Activated B cell treated with CpG ODN at 0.5 μM for 24 hours (primary cell): ENCODE results near the gene COL4A4. TPM values are rescaled to one million over a fixed set of nuclear protein-coding genes. Genes with fewer than 3 reads are reported as not detected.

Experiments used
- ATAC-seq: fragments of 200-7000 bp; cut with Tn5 transposase; one replicate; pipeline ENCODE4 v1.10.0; 2021; ENCODE audit warnings: low read depth, mild to moderate bottlenecking, moderate library complexity
- CTCF ChIA-PET: fragments of 350-600 bp; sonication (Branson Sonifier 250); formaldehyde crosslinking; loops from one replicate; lab custom pipeline; 2021; ENCODE audit warnings: antibody characterized with exemption; lab: Charles Lee
- POLR2A ChIA-PET: fragments of 350-600 bp; sonication (Branson Sonifier 250); formaldehyde crosslinking; loops from one replicate; lab custom pipeline; 2021; ENCODE audit warnings: antibody characterized with exemption; lab: Charles Lee
- DNase-seq: peaks from one replicate; pipeline ENCODE4 v3.0.0; 2022
- H3K27ac Mint-ChIP-seq: one replicate; pipeline ENCODE4 v1.8.0; 2020; ENCODE audit warnings: mixed read lengths
- H3K27me3 Mint-ChIP-seq: one replicate; pipeline ENCODE4 v1.8.0; 2021; ENCODE audit warnings: mixed read lengths
- H3K36me3 Mint-ChIP-seq: one replicate; pipeline ENCODE4 v1.8.0; 2021; ENCODE audit warnings: low read depth, mixed read lengths
- H3K4me1 Mint-ChIP-seq: one replicate; pipeline ENCODE4 v1.8.0; 2021; ENCODE audit warnings: mixed read lengths
- H3K4me3 Mint-ChIP-seq: one replicate; pipeline ENCODE4 v1.8.0; 2020; ENCODE audit warnings: mild to moderate bottlenecking, mixed read lengths
- H3K9me3 Mint-ChIP-seq: one replicate; pipeline ENCODE4 v1.8.0; 2020; ENCODE audit warnings: mixed read lengths
- intact Hi-C: fragments of 100-400 bp; cut with micrococcal nuclease; formaldehyde crosslinking; loops from one replicate; pipeline ENCODE4 v1.15.1; 2024
- total RNA-seq: library from RNA; stranded (reverse); gene quantifications from 2 replicates; pipeline ENCODE4 v1.2.3, GENCODE V29; 2022
- TF ChIP-seq, protein P1 (sequence below): fragments of 200-600 bp; IDR thresholded peaks from one replicate; pipeline ENCODE4 v1.8.0; 2022; ENCODE audit warnings: antibody characterized with exemption, mild to moderate bottlenecking

Gene COL4A4
- total RNA-seq, 1 donor from 2014 or later, result 10.9 TPM

DNA sequence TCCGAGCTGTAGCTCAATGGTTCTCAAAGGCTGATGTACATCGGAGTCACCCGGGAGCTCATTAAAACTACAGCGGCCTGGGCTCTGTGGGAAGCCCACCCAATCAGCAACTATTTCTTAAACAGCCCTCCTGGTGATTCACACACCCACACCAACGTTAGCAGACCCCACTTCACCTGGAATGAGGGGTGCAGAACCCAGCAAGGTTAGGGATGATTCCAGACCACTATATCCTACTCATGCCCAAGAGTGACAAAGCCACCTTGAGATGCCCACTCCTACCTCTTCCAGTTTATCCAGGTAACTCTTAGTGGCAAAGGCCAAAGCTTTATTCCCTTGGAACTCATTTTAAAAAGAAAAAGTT is 178.4 kb downstream of the COL4A4 start:
- Mint-ChIP-seq H3K27me3 (no peaks in the 10 kb centered on the region), H3K9me3 (no peaks in the 10 kb centered on the region), H3K27ac (peak overlapping the region; percentile 62), H3K36me3 (peaks cover 22% of the 10 kb centered on the region), H3K4me1 (peaks cover 24% of the 10 kb centered on the region), H3K4me3 (no peak overlapping the region)
- intact Hi-C loops, result loop anchor here (1.0 to 10.0 kb wide), 9 partner anchors 172 to 1861 kb away; no protein-coding TSS in a partner anchor
- ChIA-PET POLR2A (interaction anchor here (1.3 to 3.0 kb wide), 2 partner anchors 70 to 81 kb away, joined by 3 to 22 read pairs; no protein-coding TSS in a partner anchor), CTCF (interaction anchor here (0.6 to 5.8 kb wide), 24 partner anchors 15 to 1320 kb away, joined by 3 to 39 read pairs (median 4); partner anchors contain the start of genes IRS1 and RHBDD1)
- ATAC-seq (no peak), DNase-seq (no peak)
- TF ChIP-seq, protein P1, sequence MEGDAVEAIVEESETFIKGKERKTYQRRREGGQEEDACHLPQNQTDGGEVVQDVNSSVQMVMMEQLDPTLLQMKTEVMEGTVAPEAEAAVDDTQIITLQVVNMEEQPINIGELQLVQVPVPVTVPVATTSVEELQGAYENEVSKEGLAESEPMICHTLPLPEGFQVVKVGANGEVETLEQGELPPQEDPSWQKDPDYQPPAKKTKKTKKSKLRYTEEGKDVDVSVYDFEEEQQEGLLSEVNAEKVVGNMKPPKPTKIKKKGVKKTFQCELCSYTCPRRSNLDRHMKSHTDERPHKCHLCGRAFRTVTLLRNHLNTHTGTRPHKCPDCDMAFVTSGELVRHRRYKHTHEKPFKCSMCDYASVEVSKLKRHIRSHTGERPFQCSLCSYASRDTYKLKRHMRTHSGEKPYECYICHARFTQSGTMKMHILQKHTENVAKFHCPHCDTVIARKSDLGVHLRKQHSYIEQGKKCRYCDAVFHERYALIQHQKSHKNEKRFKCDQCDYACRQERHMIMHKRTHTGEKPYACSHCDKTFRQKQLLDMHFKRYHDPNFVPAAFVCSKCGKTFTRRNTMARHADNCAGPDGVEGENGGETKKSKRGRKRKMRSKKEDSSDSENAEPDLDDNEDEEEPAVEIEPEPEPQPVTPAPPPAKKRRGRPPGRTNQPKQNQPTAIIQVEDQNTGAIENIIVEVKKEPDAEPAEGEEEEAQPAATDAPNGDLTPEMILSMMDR, result no peak

DNA sequence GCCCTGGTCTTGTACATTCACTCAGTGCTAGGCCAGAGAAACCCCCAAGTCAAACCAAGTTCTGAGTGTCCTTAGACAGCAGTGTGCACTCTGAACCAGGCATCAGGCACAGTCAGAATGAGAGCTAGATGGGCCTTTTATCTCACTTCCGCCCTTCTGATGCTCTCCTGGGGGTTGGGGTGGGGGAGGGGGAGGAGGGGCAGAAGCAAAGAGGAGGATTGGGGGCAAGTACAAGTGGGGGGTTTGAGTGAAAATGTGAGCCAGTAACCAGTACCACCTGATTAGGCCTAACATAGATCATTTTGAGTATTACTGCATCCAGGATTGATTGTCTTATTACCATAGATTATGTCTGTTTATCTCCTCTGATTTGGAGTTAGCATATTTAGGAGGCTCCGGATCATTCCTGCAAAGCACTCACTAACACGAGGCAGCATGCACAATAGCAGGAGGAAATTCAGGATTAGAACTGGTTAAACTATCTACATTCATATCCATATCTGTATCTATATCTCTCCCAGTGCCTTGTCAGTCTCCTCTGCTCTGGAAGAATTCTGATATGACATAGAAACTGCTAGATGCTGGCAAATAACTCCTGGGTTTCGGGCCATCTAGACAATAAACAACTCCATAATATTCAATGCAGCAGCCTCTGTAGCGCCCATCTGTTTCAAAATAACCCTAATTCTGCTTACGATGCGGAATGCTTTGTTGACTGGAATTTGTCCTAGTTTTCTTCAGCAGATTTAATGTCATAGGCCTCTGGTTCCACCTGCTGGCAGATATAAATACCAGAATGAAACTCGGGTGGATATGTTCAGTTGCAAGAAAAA is 179.0 kb downstream of the COL4A4 start:
- intact Hi-C loops, result loop anchor here (1.0 to 10.0 kb wide), 11 partner anchors 150 to 1860 kb away; no protein-coding TSS in a partner anchor

DNA sequence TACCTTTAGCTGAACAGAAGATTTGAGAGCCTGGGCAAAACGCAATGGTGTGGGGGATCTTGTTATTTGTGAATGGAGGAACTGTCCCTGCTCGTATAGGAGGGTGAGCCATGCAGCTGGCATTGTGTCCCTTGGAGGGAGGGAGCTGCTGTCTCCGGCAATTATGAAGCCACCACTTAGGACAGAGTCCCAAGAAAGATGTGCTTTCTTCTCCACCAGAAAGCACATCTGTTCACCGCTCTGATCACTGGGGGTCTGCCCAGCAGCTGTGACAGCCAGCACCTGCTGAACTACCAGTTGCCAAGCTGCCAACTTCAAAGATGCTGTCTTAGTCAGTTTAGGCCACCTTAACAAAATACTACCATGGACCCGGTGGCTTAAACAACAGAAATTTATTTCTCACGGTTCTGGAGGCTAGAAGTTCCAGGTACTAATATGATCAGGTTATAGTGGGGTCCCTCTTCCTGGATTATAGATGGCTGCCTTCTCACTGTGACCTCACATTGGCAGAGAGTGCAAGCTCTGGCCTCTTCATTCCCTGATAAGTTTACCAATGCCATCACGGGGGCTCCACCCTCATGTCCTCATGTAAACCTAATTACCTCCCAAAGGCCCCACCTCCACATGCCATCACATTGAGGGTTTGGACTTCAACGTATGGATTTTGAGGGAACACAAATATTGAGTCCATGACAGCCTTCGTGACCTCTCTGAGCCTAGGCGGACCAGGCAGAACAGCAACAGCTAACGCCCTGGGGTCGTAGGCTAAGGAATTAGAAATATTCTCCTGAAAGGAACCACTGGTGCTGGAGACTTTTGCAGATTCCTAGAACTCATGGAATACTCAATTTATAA is 179.9 kb downstream of the COL4A4 start:
- peaks cover 17% of the 10 kb centered on the region for H3K36me3 Mint-ChIP-seq
- ATAC-seq (peak; percentile 8), DNase-seq (no peak)
- H3K9me3 Mint-ChIP-seq, result no peaks in the 10 kb centered on the region
- intact Hi-C loops, result loop anchor here (1.0 to 10.0 kb wide), 6 partner anchors 149 to 1859 kb away; no protein-coding TSS in a partner anchor
- peaks cover 24% of the 10 kb centered on the region for H3K4me1 Mint-ChIP-seq
- ChIA-PET POLR2A (interaction anchor here (0.6 to 3.0 kb wide), 9 partner anchors 9 to 1710 kb away, joined by 3 to 22 read pairs (median 5); partner anchors contain the start of gene RHBDD1), CTCF (interaction anchor here (1.6 to 5.8 kb wide), 5 partner anchors 14 to 1315 kb away, joined by 3 to 39 read pairs (median 9); partner anchors contain the start of gene IRS1)
- no peak overlapping the region for H3K4me3 Mint-ChIP-seq
- TF ChIP-seq, protein P1, result no peak
- no peaks in the 10 kb centered on the region for H3K27me3 Mint-ChIP-seq
- H3K27ac Mint-ChIP-seq, result peak overlapping the region; percentile 80

More for the DNA sequence above, 179.0 kb downstream of the COL4A4 start:
- ChIA-PET CTCF (interaction anchor here (0.6 to 5.8 kb wide), 25 partner anchors 15 to 1320 kb away, joined by 3 to 39 read pairs (median 4); partner anchors contain the start of genes IRS1 and RHBDD1), POLR2A (interaction anchor here (0.6 to 3.0 kb wide), 10 partner anchors 10 to 1710 kb away, joined by 3 to 22 read pairs (median 5); partner anchors contain the start of gene RHBDD1)
- Mint-ChIP-seq H3K36me3 (peaks cover 16% of the 10 kb centered on the region), H3K4me1 (peaks cover 24% of the 10 kb centered on the region), H3K9me3 (no peaks in the 10 kb centered on the region), H3K27me3 (no peaks in the 10 kb centered on the region), H3K4me3 (no peak overlapping the region), H3K27ac (peak overlapping the region; percentile 80)
- ATAC-seq (peak; percentile 92), DNase-seq (no peak)
- TF ChIP-seq, protein P1, result peak; percentile 28

DNA sequence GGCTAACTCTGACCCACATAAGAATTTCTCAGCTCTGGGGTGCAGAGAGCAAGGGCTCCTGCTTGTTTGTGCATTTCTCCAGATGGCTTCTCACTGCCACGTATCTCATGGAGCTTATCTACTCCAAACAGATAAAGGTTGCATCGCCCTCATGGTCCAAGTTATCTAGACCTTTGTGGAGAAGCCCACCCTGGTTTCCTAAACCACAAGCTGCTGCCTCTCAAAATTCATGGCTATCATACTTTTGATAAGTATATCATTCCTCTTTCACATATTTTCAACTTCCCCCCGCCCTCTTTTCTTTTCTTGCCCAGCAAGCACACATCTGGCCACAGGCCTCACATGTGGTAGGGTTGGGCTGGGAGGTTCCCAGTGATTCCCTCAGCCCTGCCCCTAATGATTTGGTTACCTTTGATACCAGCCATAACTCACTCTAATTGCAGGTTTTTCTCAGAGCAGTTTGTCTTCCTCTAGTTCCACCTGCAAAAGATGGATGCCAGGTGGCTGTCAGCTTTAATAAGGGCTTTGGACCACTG is 182.1 kb downstream of the COL4A4 start:
- Mint-ChIP-seq H3K27ac (peak overlapping the region; percentile 14), H3K4me1 (peaks cover 24% of the 10 kb centered on the region), H3K9me3 (no peaks in the 10 kb centered on the region), H3K36me3 (peaks cover 24% of the 10 kb centered on the region), H3K4me3 (no peak overlapping the region), H3K27me3 (no peaks in the 10 kb centered on the region)
- ChIA-PET CTCF (interaction anchor here (0.7 to 5.8 kb wide), 2 partner anchors 179 to 1093 kb away, joined by 3 to 39 read pairs; no protein-coding TSS in a partner anchor), POLR2A (interaction anchor here (1.6 kb wide), 1 partner anchor 146 kb away, joined by 6 read pairs; the partner anchor contains the start of gene RHBDD1)
- TF ChIP-seq, protein P1, result no peak
- DNase-seq (no peak), ATAC-seq (no peak)
- intact Hi-C loops, result loop anchor here (10.0 kb wide), 3 partner anchors 427 to 1857 kb away; no protein-coding TSS in a partner anchor
